ENCODE results near the gene UNC5CL. TPM values are rescaled to one million over a fixed set of nuclear protein-coding genes. Genes with fewer than 3 reads are reported as not detected.
A peak's percentile ranks its signal among the peaks of the same experiment; 100 is the strongest.
"Not testable (repeated sequence)": the region's sequence is repeated elsewhere in the genome, so short reads cannot be mapped to it uniquely, and the experiment has no call there.

Gene UNC5CL
- polyA plus RNA-seq, 1 experiment, result not detected

GRCh38 chr6:41006217-41006616 lies 32.8 kb downstream of the UNC5CL start:
- CTCF ChIA-PET; POLR2A ChIA-PET; H3K36me3 ChIP-seq (ENCODE audit: control insufficient read depth, insufficient read depth, low read length); DNase-seq (ENCODE audit: low read depth); H3K4me3 ChIP-seq (ENCODE audit: low read depth, low read length); H3K27me3 ChIP-seq (ENCODE audit: control insufficient read depth, insufficient read depth, low read length): not testable (repeated sequence)
- TF ChIP-seq CTCF (IDR thresholded peaks at IDR 0.05; ENCODE audit: insufficient read depth, low read depth, low read length), result peak; percentile 58

DNA sequence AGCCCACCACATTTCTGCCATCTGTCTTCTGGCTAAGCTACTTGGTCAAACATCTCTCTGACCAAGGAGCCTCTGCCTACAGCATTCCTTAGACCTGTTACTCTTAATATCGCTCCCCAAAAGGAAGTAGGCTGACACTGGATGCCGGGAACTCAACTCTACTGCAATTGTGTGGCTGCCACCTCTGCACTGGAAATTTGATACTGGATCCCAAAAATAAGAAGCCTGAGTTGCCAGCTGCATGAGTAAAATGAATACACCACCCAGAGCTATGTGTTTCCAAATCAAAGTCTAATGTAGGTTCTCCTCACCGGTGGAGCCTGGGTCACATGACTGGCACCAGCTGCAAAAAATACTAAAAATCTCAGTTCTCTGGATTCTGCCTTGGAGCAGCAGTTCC lies 36.9 kb downstream of the UNC5CL start:
- Histone ChIP-seq H3K4me3 (ENCODE audit: low read depth, low read length) (no peak overlapping the region), H3K36me3 (ENCODE audit: control insufficient read depth, insufficient read depth, low read length) (no peaks in the 10 kb centered on the region), H3K27me3 (ENCODE audit: control insufficient read depth, insufficient read depth, low read length) (no peaks in the 10 kb centered on the region; the same call in 1 of the 2 replicates)
- CTCF ChIA-PET, result interaction anchor here (1.2 kb wide), 1 partner anchor 45 kb away, joined by 3 read pairs; no protein-coding TSS in a partner anchor
- no peak for TF ChIP-seq CTCF (IDR thresholded peaks at IDR 0.05; ENCODE audit: insufficient read depth, low read depth, low read length)
- no peak for DNase-seq (ENCODE audit: low read depth)
- POLR2A ChIA-PET, result no interaction called here

DNA sequence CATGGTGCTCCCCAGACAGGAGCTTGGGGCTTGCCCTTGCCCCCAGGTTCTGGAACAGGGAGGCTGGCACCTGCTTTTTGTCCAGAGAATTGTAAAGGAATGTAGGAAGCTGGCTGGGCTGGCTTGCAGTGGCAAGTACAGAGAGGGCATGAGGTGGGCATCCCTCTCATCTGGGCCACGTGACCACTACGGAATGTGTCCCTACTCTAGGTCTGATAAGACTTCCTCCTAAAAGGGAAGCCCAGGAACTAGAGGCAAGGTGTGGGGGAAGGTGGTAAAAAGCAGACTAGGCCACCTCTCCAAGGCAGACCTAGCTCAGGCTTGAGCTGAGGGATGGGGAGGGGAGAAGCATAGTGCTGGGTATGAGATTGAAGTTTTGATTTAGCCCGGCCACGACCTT lies 38.8 kb downstream of the UNC5CL start:
- Histone ChIP-seq H3K27me3 (ENCODE audit: control insufficient read depth, insufficient read depth, low read length) (no peaks in the 10 kb centered on the region; the same call in 1 of the 2 replicates), H3K36me3 (ENCODE audit: control insufficient read depth, insufficient read depth, low read length) (no peaks in the 10 kb centered on the region), H3K4me3 (ENCODE audit: low read depth, low read length) (no peak overlapping the region)
- ChIA-PET CTCF (interaction anchor here (0.7 to 1.9 kb wide), 4 partner anchors 14 to 106 kb away, joined by 3 to 4 read pairs (median 3); no protein-coding TSS in a partner anchor), POLR2A (no interaction called here)
- DNase-seq (ENCODE audit: low read depth), result no peak
- TF ChIP-seq CTCF (IDR thresholded peaks at IDR 0.05; ENCODE audit: insufficient read depth, low read depth, low read length), result no peak

GRCh38 chr6:40999569-40999968 lies 39.5 kb downstream of the UNC5CL start:
- Histone ChIP-seq H3K27me3 (ENCODE audit: control insufficient read depth, insufficient read depth, low read length) (no peaks in the 10 kb centered on the region; the same call in 1 of the 2 replicates), H3K36me3 (ENCODE audit: control insufficient read depth, insufficient read depth, low read length) (no peaks in the 10 kb centered on the region), H3K4me3 (ENCODE audit: low read depth, low read length) (no peak overlapping the region)
- no peak for DNase-seq (ENCODE audit: low read depth)
- TF ChIP-seq CTCF (IDR thresholded peaks at IDR 0.05; ENCODE audit: insufficient read depth, low read depth, low read length), result peak; percentile 41
- ChIA-PET CTCF (interaction anchor here (0.6 to 1.9 kb wide), 5 partner anchors 13 to 112 kb away, joined by 3 to 4 read pairs (median 3); no protein-coding TSS in a partner anchor), POLR2A (no interaction called here)

- Histone ChIP-seq H3K36me3 (ENCODE audit: control insufficient read depth, insufficient read depth, low read length) (no peaks in the 10 kb centered on the region), H3K27me3 (ENCODE audit: control insufficient read depth, insufficient read depth, low read length) (no peaks in the 10 kb centered on the region; the same call in 1 of the 2 replicates), H3K4me3 (ENCODE audit: low read depth, low read length) (no peak overlapping the region)
- ChIA-PET CTCF (interaction anchor here (0.8 to 1.8 kb wide), 6 partner anchors 10 to 103 kb away, joined by 3 to 10 read pairs (median 3); no protein-coding TSS in a partner anchor), POLR2A (interaction anchor here (0.6 kb wide), 1 partner anchor 74 kb away, joined by 5 read pairs; the partner anchor contains the start of gene NFYA)
- DNase-seq (ENCODE audit: low read depth), result no peak
- TF ChIP-seq CTCF (IDR thresholded peaks at IDR 0.05; ENCODE audit: insufficient read depth, low read depth, low read length), result no peak
Measured at GRCh38 chr6:40998661-40999060, 40.4 kb downstream of the UNC5CL start.
